Activated T-cell treated with anti-CD3 and anti-CD28 coated beads, Interleukin-2, amount 50 U/mL, for 24 hours (primary cell): ENCODE results near the gene RNF10.
A peak's percentile ranks its signal among the peaks of the same experiment; 100 is the strongest.
"Not testable (repeated sequence)": the region's sequence is repeated elsewhere in the genome, so short reads cannot be mapped to it uniquely, and the experiment has no call there.

Experiments
- DNase-seq: peaks from one replicate; pipeline ENCODE4 v3.0.0-alpha.2; 2020
- H3K27ac Mint-ChIP-seq: 2 replicates; pipeline ENCODE4 v1.8.0; 2020; ENCODE audit warnings: mild to moderate bottlenecking, mixed read lengths
- H3K27me3 Mint-ChIP-seq: 2 replicates; pipeline ENCODE4 v1.8.0; 2020; ENCODE audit warnings: mixed read lengths
- H3K36me3 Mint-ChIP-seq: 2 replicates; pipeline ENCODE4 v1.8.0; 2020; ENCODE audit warnings: low read depth, mixed read lengths
- H3K4me1 Mint-ChIP-seq: 2 replicates; pipeline ENCODE4 v1.8.0; 2020; ENCODE audit warnings: low read depth, mixed read lengths
- H3K4me3 Mint-ChIP-seq: 2 replicates; pipeline ENCODE4 v1.8.0; 2020; ENCODE audit warnings: mild to moderate bottlenecking, moderate library complexity, mixed read lengths
- H3K9me3 Mint-ChIP-seq: 2 replicates; pipeline ENCODE4 v1.8.0; 2020; ENCODE audit warnings: mixed read lengths

RNF10 gene

DNA sequence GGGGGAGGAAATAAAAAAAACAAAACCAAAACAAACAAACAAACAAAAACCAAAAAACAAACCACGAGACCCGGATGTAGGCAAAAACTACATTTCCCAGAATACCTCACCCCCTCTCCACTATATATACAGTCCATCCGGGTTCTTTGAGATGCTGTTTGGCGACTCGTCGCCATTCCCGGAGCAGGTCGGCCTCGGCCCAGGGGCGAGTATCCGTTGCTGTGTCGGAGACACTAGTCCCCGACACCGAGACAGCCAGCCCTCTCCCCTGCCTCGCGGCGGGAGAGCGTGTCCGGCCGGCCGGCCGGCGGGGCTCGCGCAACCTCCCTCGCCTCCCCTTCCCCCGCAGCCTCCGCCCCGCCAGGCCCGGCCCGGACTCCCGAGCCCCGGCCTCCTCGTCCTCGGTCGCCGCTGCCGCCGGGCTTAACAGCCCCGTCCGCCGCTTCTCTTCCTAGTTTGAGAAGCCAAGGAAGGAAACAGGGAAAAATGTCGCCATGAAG is at the start of gene RNF10:
Gene RNF10 (plus strand): TSS at position 154 of the 500 bp plus-strand sequence. CDS start 456 bp downstream, outside the sequence.
- peak; percentile 80 for DNase-seq
- Mint-ChIP-seq H3K27me3 (no peaks in the 10 kb centered on the region), H3K4me3 (peak within 1 kb of the TSS; percentile 94), H3K4me1 (peaks cover 58% of the 10 kb centered on the region), H3K36me3 (peaks cover 48% of the 10 kb centered on the region), H3K9me3 (no peaks in the 10 kb centered on the region), H3K27ac (peak within 1 kb of the TSS; percentile 93)

GRCh38 chr12:120485961-120486881 is 47.9 kb upstream of the RNF10 start:
- Mint-ChIP-seq H3K27ac (no peak overlapping the region), H3K4me1 (peaks cover 3% of the 10 kb centered on the region), H3K36me3 (peaks cover 13% of the 10 kb centered on the region), H3K27me3 (no peaks in the 10 kb centered on the region), H3K9me3 (no peaks in the 10 kb centered on the region), H3K4me3 (no peak overlapping the region)
- no peak for DNase-seq

DNA sequence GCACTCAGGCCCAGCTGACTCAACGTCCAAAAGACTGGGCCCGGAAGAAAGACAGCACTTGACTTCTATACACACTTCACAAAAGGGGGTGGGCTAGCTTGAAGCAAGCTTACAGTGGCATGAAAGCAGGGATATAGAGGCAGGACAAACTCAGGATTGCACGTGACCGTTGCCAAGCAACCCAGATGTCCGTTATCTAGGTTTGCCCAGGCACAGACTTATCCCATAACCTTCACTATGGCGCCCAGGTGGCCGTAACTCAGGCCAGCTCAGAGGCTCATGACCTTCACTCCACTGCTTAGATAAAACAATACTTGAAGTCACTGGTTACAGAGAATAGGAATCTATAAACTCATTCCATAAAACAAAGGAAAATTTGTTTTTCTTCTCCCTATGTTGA is 46.6 kb upstream of the RNF10 start:
- H3K27me3 Mint-ChIP-seq, H3K4me3 Mint-ChIP-seq, H3K4me1 Mint-ChIP-seq, H3K27ac Mint-ChIP-seq, DNase-seq, H3K9me3 Mint-ChIP-seq, H3K36me3 Mint-ChIP-seq: not testable (repeated sequence)

DNA sequence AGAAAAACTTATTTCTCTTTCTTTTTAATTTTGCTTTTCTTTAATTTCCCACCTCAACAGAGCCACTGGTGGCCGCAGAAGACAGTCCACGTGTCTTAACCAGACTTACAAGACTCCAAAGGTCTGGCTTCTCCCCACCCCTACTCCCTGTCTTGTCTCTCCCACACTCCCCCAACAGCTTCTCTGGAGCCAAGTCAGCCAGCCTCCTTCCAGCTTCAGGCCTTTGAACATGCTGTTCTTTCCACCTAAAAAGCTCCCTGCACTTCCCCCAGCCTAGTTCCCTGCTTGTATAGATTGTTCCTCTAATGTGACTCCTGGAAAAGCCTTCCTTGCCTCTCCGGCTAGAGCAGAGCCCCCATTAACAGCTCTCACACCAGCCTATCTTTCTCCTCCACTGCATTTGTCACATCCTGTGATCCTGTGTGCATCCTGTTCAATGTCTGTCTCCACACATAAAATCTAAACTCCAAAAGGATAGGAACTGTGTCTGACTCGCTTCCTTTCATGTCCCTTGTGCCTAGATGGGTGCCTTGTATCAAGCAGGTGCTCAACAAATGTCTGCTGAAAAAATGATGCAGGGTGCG is 46.0 kb upstream of the RNF10 start:
- H3K4me3 Mint-ChIP-seq = no peak overlapping the region
- H3K9me3 Mint-ChIP-seq = no peaks in the 10 kb centered on the region
- DNase-seq = no peak
- no peaks in the 10 kb centered on the region for H3K27me3 Mint-ChIP-seq
- peaks cover 8% of the 10 kb centered on the region for H3K36me3 Mint-ChIP-seq
- H3K4me1 Mint-ChIP-seq = no peaks in the 10 kb centered on the region
- H3K27ac Mint-ChIP-seq = no peak overlapping the region

- Mint-ChIP-seq H3K27me3 (no peaks in the 10 kb centered on the region), H3K4me3 (no peak overlapping the region), H3K9me3 (no peaks in the 10 kb centered on the region), H3K4me1 (no peaks in the 10 kb centered on the region), H3K27ac (no peak overlapping the region), H3K36me3 (peaks cover 8% of the 10 kb centered on the region)
- no peak for DNase-seq
These were observed 45.1 kb upstream of the RNF10 start for GRCh38 chr12:120489018-120489417.

- no peak overlapping the region for H3K4me3 Mint-ChIP-seq
- no peaks in the 10 kb centered on the region for H3K9me3 Mint-ChIP-seq
- no peak overlapping the region for H3K27ac Mint-ChIP-seq
- no peak for DNase-seq
- H3K4me1 Mint-ChIP-seq = peaks cover 6% of the 10 kb centered on the region
- no peaks in the 10 kb centered on the region for H3K27me3 Mint-ChIP-seq
- H3K36me3 Mint-ChIP-seq = peaks cover 8% of the 10 kb centered on the region
These were observed 43.8 kb upstream of the RNF10 start for GRCh38 chr12:120490325-120490724.

DNA sequence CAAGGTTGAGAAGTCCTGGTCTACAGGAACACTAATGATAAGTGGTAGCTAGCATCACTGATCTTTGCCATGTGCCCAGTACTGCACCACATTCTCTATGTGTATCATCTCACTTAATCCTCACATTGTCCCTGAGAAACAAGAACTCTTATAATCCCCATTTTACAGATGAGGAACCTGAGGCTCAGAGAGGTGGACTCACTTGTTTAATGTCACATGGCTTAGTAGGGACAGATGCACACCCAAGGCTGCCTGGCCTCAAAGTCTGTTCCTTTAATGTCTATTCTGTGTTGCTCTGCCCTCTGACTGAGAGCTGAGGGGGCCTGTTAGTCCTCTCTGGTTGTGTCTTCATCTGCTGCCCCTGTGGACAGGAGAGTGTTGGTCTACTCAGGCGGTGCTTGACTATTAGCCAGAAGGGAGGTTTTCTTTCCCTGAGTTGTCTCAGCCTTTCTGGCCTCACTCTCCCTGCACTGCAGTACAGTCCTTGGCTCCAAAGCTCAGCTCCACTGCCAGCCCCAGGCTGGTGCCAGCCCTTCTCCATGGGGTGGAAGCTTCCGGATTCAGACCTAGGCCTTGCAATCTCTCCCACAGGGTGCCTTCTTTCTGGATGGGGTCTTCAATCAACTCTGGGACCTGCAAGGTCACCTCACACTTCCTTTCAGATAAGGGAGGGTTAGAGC is 43.2 kb upstream of the RNF10 start:
- no peak overlapping the region for H3K27ac Mint-ChIP-seq
- H3K4me3 Mint-ChIP-seq = no peak overlapping the region
- H3K27me3 Mint-ChIP-seq = no peaks in the 10 kb centered on the region
- no peak for DNase-seq
- peaks cover 10% of the 10 kb centered on the region for H3K4me1 Mint-ChIP-seq
- peaks cover 8% of the 10 kb centered on the region for H3K36me3 Mint-ChIP-seq
- H3K9me3 Mint-ChIP-seq = no peaks in the 10 kb centered on the region

- Mint-ChIP-seq H3K36me3 (peaks cover 35% of the 10 kb centered on the region), H3K9me3 (no peaks in the 10 kb centered on the region), H3K27me3 (no peaks in the 10 kb centered on the region), H3K4me3 (peak overlapping the region; percentile 89), H3K27ac (peak overlapping the region; percentile 95), H3K4me1 (peaks cover 28% of the 10 kb centered on the region)
- DNase-seq = no peak
These were observed 38.9 kb upstream of the RNF10 start for GRCh38 chr12:120495186-120495730.

DNA sequence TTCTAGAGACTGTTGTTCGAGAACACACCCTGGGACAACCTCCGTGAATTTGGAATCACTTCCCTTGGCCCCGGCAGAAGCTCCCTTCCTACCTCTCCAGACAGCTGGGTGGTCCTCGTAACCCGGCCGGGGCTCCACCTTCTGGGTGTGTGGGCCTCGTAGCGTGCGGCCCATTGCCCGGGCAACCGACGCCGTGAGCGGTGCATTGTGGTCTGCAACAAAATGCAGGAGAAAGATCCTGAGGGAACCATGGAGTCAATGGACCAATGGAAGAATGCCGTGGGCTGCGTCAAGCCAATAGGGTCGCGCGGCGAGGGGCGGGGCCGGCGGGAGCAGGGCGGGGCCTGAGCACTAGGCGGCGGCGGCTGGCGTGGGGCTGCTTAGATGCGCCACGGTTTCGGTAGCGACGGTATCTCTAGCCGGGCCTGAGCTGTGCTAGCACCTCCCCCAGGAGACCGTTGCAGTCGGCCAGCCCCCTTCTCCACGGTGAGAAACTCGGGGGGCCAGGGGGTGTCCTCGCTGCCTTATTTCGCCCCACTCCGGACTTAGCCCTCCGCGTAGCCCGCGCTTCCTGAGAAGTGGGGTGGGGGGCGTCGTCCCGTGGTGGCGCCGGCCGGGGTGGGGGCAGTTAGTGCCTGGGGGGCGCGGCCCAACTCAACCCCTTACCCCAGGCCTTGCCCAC is 38.3 kb upstream of the RNF10 start, which contains the start of gene DYNLL1:
Gene DYNLL1 (plus strand): TSS at position 383 of the 682 bp plus-strand sequence. CDS start 309 bp downstream, outside the sequence.
- no peaks in the 10 kb centered on the region for H3K27me3 Mint-ChIP-seq
- DNase-seq = peak; percentile 99
- H3K9me3 Mint-ChIP-seq = no peaks in the 10 kb centered on the region
- H3K36me3 Mint-ChIP-seq = peaks cover 41% of the 10 kb centered on the region
- H3K4me3 Mint-ChIP-seq = peak within 1 kb of the TSS; percentile 89
- H3K4me1 Mint-ChIP-seq = peaks cover 30% of the 10 kb centered on the region
- H3K27ac Mint-ChIP-seq = peak within 1 kb of the TSS; percentile 95

DNA sequence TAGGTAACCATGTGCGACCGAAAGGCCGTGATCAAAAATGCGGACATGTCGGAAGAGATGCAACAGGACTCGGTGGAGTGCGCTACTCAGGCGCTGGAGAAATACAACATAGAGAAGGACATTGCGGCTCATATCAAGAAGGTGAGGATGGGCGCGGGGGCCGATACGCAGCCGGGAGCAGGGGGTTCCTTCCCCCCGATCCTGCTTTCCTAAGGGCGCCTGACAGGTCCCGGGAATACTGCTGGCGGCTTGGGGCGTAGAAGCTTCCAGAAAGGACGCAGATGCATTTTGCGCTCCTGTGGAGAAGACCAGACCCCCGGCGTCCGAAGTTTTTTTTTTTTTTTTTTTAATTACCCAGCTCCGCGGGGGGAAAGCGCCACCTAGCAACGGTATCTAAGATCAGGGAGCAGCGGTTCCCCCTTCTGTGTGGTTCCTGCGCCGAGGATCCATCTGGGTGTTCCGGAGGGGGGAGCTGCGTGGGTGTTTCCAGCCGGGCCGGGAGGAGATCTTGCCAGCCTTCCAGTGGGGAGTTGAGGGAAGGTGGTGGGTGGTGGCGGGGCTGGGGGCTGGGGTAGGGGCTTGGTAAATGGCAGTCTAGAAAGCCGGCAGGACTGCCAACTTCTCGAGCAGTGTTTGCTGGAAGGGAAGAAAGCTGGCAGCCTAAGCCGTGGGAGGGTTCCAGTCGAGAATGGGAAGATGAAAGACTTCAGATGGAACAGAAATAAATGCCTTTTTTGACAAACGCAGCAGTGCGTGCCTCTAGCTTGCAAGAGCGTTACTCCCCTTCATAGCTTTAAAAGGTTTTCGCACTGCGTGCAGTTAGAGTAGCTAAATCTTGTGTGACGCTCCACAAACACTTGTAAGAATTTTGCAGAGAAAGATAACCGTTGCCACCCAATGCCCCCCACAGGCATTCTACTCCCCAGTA is 37.5 kb upstream of the RNF10 start:
- peak overlapping the region; percentile 89 for H3K4me3 Mint-ChIP-seq
- H3K27me3 Mint-ChIP-seq = no peaks in the 10 kb centered on the region
- H3K36me3 Mint-ChIP-seq = peaks cover 47% of the 10 kb centered on the region
- H3K9me3 Mint-ChIP-seq = no peaks in the 10 kb centered on the region
- DNase-seq = no peak
- peak overlapping the region; percentile 95 for H3K27ac Mint-ChIP-seq
- H3K4me1 Mint-ChIP-seq = peaks cover 30% of the 10 kb centered on the region

GRCh38 chr12:120497524-120498150 is 36.5 kb upstream of the RNF10 start:
- H3K4me3 Mint-ChIP-seq = peak overlapping the region; percentile 89
- no peaks in the 10 kb centered on the region for H3K9me3 Mint-ChIP-seq
- peaks cover 55% of the 10 kb centered on the region for H3K36me3 Mint-ChIP-seq
- peaks cover 30% of the 10 kb centered on the region for H3K4me1 Mint-ChIP-seq
- no peaks in the 10 kb centered on the region for H3K27me3 Mint-ChIP-seq
- peak overlapping the region; percentile 95 for H3K27ac Mint-ChIP-seq
- DNase-seq = no peak

- no peak for DNase-seq
- H3K9me3 Mint-ChIP-seq = no peaks in the 10 kb centered on the region
- peaks cover 30% of the 10 kb centered on the region for H3K4me1 Mint-ChIP-seq
- peak overlapping the region; percentile 95 for H3K27ac Mint-ChIP-seq
- no peak overlapping the region for H3K4me3 Mint-ChIP-seq
- no peaks in the 10 kb centered on the region for H3K27me3 Mint-ChIP-seq
- peaks cover 66% of the 10 kb centered on the region for H3K36me3 Mint-ChIP-seq
These were observed 35.2 kb upstream of the RNF10 start for GRCh38 chr12:120498870-120499515.
